Testis (tissue), 3 donors: ENCODE measurements around the gene MEGF11. TPM values are rescaled to one million over a fixed set of nuclear protein-coding genes. Genes with fewer than 3 reads are reported as not detected.

Experiments
- DNase-seq: peaks from one replicate; pipeline ENCODE4 v3.0.0-alpha.2; 2019
- H3K27ac ChIP-seq, 2 donors: fragments of 200-600 bp; sonication (generic); one replicate each; pipeline ENCODE4 v1.5.1; 2019
- H3K27me3 ChIP-seq: fragments of 200-600 bp; sonication (generic); one replicate; pipeline ENCODE4 v1.5.1; 2019
- H3K36me3 ChIP-seq: fragments of 200-600 bp; sonication (generic); one replicate; pipeline ENCODE4 v1.5.1; 2017; ENCODE audit warnings: low read depth; ENCODE audit errors: missing control alignments
- H3K4me1 ChIP-seq: fragments of 200-600 bp; sonication (generic); one replicate; pipeline ENCODE4 v1.5.1; 2019
- H3K4me3 ChIP-seq, 2 donors: fragments of 200-600 bp; sonication (generic); one replicate each; pipeline ENCODE4 v1.5.1; 2017 to 2019
- H3K9me3 ChIP-seq: fragments of 200-600 bp; sonication (generic); one replicate; pipeline ENCODE4 v1.5.1; 2017
- CTCF ChIP-seq, 3 experiments: fragments of 450-650 bp in 2 of 3; fragments of 200-600 bp in 1 of 3; sonication (generic) in 1 of 3; IDR thresholded peaks; one replicate each; pipeline ENCODE4 v1.5.1; 2016 to 2019; ENCODE audit warnings: antibody characterized with exemption in 3 of 3, mild to moderate bottlenecking in 2 of 3, moderate library complexity in 1 of 3
- POLR2A ChIP-seq: fragments of 450-650 bp; IDR thresholded peaks from one replicate; pipeline ENCODE4 v1.6.1; 2017; ENCODE audit warnings: antibody characterized with exemption, mild to moderate bottlenecking, moderate library complexity
- WGBS, 2 donors: methylation state at CpG; one replicate each; pipeline ENCODE4 v1.1.5; 2018; 5-methylcytosine and 5-hydroxymethylcytosine counted together
- intact Hi-C: fragments of 100-400 bp; cut with DNase I; formaldehyde crosslinking; loops from one replicate; pipeline ENCODE4 v1.15.1; 2023; ENCODE audit warnings: low total_unique reads
- polyA plus RNA-seq: library from polyadenylated mRNA; stranded (reverse); fragments of 350-450 nt; fragmentation: Illumina TruSeq; extraction: RNeasy Lipid Tissue Mini Kit (QIAGEN cat#74804); gene quantifications from one replicate; pipeline ENCODE4 v1.2.3, GENCODE V29; 2014; ENCODE audit warnings: low read depth, low replicate concordance; ENCODE audit not compliant: insufficient read depth
- total RNA-seq, 2 donors: library from RNA; depleted of rRNA; stranded (reverse); fragments of >200 nt; gene quantifications; one replicate each; pipeline ENCODE4 v1.2.3, GENCODE V29; 2016

Gene MEGF11
- total and polyA plus RNA-seq, 3 donors from 2014 or later = 4.5 to 18.7 (median 8.6) TPM

DNA sequence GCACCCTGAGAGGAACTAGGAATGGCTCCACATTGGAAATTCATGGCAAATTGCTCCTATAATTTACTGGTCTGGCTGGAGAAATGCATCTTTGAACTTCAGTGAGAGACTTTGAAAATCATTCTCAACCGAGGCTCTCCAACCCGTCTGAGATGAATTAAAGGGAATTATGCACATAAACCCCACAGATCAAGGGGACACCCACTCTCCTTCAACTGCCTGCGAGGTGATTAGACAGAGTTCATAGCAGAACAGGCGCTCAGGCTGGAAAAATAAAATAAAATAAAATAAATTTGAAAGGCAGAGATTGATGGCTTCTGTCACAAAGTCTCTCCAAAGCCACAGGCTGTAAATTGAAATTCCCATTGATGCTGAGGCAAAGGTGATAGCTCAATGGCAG, 37.7 kb downstream of the MEGF11 start:
- H3K9me3 ChIP-seq = no peaks in the 10 kb centered on the region
- DNase-seq = no peak
- no peak overlapping the region for H3K4me3 ChIP-seq
- intact Hi-C loops = no loop called here
- H3K36me3 ChIP-seq = no peaks in the 10 kb centered on the region
- H3K27ac ChIP-seq = no peak overlapping the region
- 77 to 89% methylated on average over 4 of the region's 4 CpGs for WGBS, 2 donors
- H3K4me1 ChIP-seq = no peaks in the 10 kb centered on the region
- H3K27me3 ChIP-seq = no peaks in the 10 kb centered on the region
- TF ChIP-seq POLR2A (no peak), CTCF (IDR thresholded peaks at IDR 0.05) (no peak)

DNA sequence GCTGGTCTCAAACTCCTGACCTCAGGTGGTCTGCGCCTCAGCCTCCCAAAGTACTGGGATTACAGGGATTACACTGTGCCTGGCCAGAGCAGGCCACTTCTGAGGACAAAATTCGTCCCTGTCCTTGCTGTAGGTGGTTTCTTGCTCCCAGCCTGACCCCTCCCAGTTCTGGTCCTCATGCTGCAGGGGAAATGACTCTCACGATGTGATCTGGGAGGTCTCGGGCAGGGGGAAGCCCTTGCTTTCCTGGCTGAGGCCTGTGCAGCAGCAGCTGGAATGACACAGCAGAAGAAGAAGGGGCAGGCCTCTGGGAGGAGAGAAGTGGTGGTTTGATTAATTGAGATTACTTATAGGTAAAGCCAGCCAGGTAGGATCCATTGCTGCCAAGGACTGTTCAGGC, 39.3 kb downstream of the MEGF11 start:
- Histone ChIP-seq H3K27me3 (no peaks in the 10 kb centered on the region), H3K27ac (no peak overlapping the region), H3K4me1 (no peaks in the 10 kb centered on the region), H3K4me3 (no peak overlapping the region), H3K36me3 (no peaks in the 10 kb centered on the region), H3K9me3 (no peaks in the 10 kb centered on the region)
- WGBS, 2 donors = 72 to 89% methylated on average over 3 to 4 of the region's 4 CpGs
- intact Hi-C loops = no loop called here
- no peak for TF ChIP-seq CTCF (IDR thresholded peaks at IDR 0.05)
- no peak for TF ChIP-seq POLR2A
- no peak for DNase-seq

GRCh38 chr15:66212563-66212921, 41.0 kb downstream of the MEGF11 start:
- intact Hi-C loops = no loop called here
- Histone ChIP-seq H3K4me1 (no peaks in the 10 kb centered on the region), H3K27me3 (no peaks in the 10 kb centered on the region), H3K4me3 (no peak overlapping the region), H3K36me3 (no peaks in the 10 kb centered on the region), H3K27ac (no peak overlapping the region), H3K9me3 (no peaks in the 10 kb centered on the region)
- TF ChIP-seq CTCF (IDR thresholded peaks at IDR 0.05) = no peak
- TF ChIP-seq POLR2A = no peak
- 63 to 89% methylated on average over 5 of the region's 5 CpGs for WGBS, 2 donors
- DNase-seq = no peak

DNA sequence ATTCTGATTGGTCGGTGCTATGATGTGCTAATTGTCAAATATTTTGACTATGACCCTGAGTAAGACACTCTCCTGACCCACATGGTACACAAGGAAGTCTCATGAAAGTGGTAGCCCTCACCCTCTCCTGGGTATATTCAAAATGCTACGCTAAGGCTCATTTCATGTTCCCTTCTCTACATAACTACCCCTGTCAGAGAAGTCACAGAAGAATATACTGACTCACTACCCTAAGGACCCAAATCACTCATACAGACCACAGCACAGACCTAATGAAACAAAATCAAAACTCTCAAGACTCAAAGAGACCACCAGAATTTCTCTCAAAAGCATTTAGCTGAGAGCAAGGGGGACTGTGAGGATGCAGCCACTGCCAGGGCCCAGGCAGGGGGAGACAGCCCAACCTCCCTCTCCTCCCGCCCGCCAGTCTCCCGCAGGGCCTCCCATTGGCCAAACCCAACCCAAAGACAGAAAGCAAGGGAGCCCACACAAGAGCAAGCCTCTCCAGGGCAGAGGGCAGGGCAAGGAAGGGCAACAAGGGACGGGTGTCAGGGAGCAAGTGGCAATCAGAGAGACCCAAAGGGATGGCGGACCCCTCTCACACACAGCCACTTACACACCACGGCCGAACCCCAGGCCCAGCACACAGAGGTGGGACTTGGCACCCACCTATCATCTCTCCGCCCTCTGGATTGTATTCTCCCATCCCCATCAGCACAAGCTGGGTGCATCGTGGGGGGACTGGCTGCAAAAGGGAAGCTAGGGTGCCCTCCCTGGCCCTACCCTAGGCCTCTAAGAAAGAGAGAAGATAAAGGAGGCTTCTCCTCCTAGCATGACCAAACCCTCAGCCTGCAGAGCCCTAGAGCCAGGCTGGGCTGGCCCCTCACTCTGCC, 41.6 kb downstream of the MEGF11 start:
- TF ChIP-seq POLR2A = no peak
- no peak for TF ChIP-seq CTCF (IDR thresholded peaks at IDR 0.05)
- Histone ChIP-seq H3K27ac (no peak overlapping the region), H3K4me1 (no peaks in the 10 kb centered on the region), H3K27me3 (no peaks in the 10 kb centered on the region), H3K36me3 (no peaks in the 10 kb centered on the region), H3K4me3 (no peak overlapping the region), H3K9me3 (no peaks in the 10 kb centered on the region)
- 90% methylated on average over 4 to 11 of the region's 11 CpGs for WGBS, 2 donors
- no peak for DNase-seq
- intact Hi-C loops = no loop called here

- no peak for DNase-seq
- no peak overlapping the region for H3K27ac ChIP-seq
- no peak overlapping the region for H3K4me3 ChIP-seq
- no peaks in the 10 kb centered on the region for H3K27me3 ChIP-seq
- TF ChIP-seq POLR2A (no peak), CTCF (IDR thresholded peaks at IDR 0.05) (no peak)
- no peaks in the 10 kb centered on the region for H3K9me3 ChIP-seq
- H3K4me1 ChIP-seq = no peaks in the 10 kb centered on the region
- intact Hi-C loops = no loop called here
- 84 to 87% methylated on average over 4 of the region's 4 CpGs for WGBS, 2 donors
- no peaks in the 10 kb centered on the region for H3K36me3 ChIP-seq
Observed at GRCh38 chr15:66210684-66211083, 42.9 kb downstream of the MEGF11 start.
